Measurements from ENCODE around the gene MBOAT2. TPM values are rescaled to one million over a fixed set of nuclear protein-coding genes. Genes with fewer than 3 reads are reported as not detected.

MBOAT2 gene
- total and polyA plus RNA-seq, 2 experiments from 2014 or later: 15.9 to 22.7 TPM

- H3K4me1 ChIP-seq (ENCODE audit: insufficient read depth): peaks cover 27% of the 10 kb centered on the region
- no peak overlapping the region for H3K4me3 ChIP-seq
- no peaks in the 10 kb centered on the region for H3K9me2 ChIP-seq (ENCODE audit: insufficient read depth)
- no peak for ATAC-seq
- H3K27ac ChIP-seq (ENCODE audit: low read depth): no peak overlapping the region
- Mint-ChIP-seq H3K36me3 (ENCODE audit: low read depth) (no peaks in the 10 kb centered on the region), H3K27me3 (ENCODE audit: insufficient read depth, low read depth, poor library complexity) (peaks cover 5% of the 10 kb centered on the region), H3K27ac (no peak overlapping the region), H3K4me1 (peaks cover 50% of the 10 kb centered on the region), H3K9me3 (no peaks in the 10 kb centered on the region; the same call in 2 of the 3 replicates), H3K4me3 (no peak overlapping the region)
- H3F3A ChIP-seq (replicated peaks; ENCODE audit: low read depth): no peaks in the 10 kb centered on the region
- no peaks in the 10 kb centered on the region for H3K36me3 ChIP-seq (ENCODE audit: insufficient read depth)
- H3K79me2 ChIP-seq (replicated peaks; ENCODE audit: insufficient read depth): peaks cover 96% of the 10 kb centered on the region
- TF ChIP-seq POLR2AphosphoS5 (IDR thresholded peaks at IDR 0.05; ENCODE audit: low read depth): no peak
- TF ChIP-seq EZH2phosphoT487 (IDR thresholded peaks at IDR 0.05; ENCODE audit: unreplicated experiment): no peak
- no peak for TF ChIP-seq ZNF331 (CRISPR knock-in tag; IDR thresholded peaks at IDR 0.05; ENCODE audit: low read depth)
- TF ChIP-seq STAT1 (IDR thresholded peaks at IDR 0.05; ENCODE audit: unreplicated experiment): no peak
- no peak for TF ChIP-seq REST (IDR thresholded peaks at IDR 0.05; ENCODE audit: unreplicated experiment)
- no peak for TF ChIP-seq ZNF462 (CRISPR knock-in tag; IDR thresholded peaks at IDR 0.05)
- TF ChIP-seq, protein P1, sequence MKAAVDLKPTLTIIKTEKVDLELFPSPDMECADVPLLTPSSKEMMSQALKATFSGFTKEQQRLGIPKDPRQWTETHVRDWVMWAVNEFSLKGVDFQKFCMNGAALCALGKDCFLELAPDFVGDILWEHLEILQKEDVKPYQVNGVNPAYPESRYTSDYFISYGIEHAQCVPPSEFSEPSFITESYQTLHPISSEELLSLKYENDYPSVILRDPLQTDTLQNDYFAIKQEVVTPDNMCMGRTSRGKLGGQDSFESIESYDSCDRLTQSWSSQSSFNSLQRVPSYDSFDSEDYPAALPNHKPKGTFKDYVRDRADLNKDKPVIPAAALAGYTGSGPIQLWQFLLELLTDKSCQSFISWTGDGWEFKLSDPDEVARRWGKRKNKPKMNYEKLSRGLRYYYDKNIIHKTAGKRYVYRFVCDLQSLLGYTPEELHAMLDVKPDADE (IDR thresholded peaks at IDR 0.05): no peak
- TF ChIP-seq, protein P2, sequence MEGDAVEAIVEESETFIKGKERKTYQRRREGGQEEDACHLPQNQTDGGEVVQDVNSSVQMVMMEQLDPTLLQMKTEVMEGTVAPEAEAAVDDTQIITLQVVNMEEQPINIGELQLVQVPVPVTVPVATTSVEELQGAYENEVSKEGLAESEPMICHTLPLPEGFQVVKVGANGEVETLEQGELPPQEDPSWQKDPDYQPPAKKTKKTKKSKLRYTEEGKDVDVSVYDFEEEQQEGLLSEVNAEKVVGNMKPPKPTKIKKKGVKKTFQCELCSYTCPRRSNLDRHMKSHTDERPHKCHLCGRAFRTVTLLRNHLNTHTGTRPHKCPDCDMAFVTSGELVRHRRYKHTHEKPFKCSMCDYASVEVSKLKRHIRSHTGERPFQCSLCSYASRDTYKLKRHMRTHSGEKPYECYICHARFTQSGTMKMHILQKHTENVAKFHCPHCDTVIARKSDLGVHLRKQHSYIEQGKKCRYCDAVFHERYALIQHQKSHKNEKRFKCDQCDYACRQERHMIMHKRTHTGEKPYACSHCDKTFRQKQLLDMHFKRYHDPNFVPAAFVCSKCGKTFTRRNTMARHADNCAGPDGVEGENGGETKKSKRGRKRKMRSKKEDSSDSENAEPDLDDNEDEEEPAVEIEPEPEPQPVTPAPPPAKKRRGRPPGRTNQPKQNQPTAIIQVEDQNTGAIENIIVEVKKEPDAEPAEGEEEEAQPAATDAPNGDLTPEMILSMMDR (conservative IDR thresholded peaks at IDR 0.05; ENCODE audit: low read depth in 2 of 2): no peak
- no peak for TF ChIP-seq EZH2 (IDR thresholded peaks at IDR 0.05; ENCODE audit: low read depth, unreplicated experiment)
- TF ChIP-seq JUNB (IDR thresholded peaks at IDR 0.05; ENCODE audit: unreplicated experiment): no peak
- no peak overlapping the region for H2AFZ ChIP-seq
- H3K4me2 ChIP-seq: no peak overlapping the region
- H4K20me1 ChIP-seq (replicated peaks; ENCODE audit: insufficient read depth): peaks cover 38% of the 10 kb centered on the region
- DNase-seq (ENCODE audit: low spot score): no peak
- H3K27me3 ChIP-seq (ENCODE audit: insufficient read depth): peaks cover 14% of the 10 kb centered on the region; the same call in 1 of the 2 replicates
These were observed 6.4 kb downstream of the MBOAT2 start for GRCh38 chr2:8997108-8997507.

Measured in GM23338 (cell line).